ENCODE data around the gene TMEM170A. TPM values are rescaled to one million over a fixed set of nuclear protein-coding genes. Genes with fewer than 3 reads are reported as not detected.

TMEM170A gene
- total and polyA plus RNA-seq, 2 of the 13 experiments (the other 11 are each of a cell fraction or from before 2014, with no cell fraction given): 35.7 to 39.7 TPM

- ChIA-PET POLR2A (interaction anchor here (0.6 kb wide), 1 partner anchor 29 kb away, joined by 3 read pairs; no protein-coding TSS in a partner anchor), CTCF (ENCODE audit: low intra/inter-chr PET ratio, low total read pairs) (no interaction called here)
- Histone ChIP-seq H3K9ac (ENCODE audit: insufficient read depth, low read depth, low read length) (no peak overlapping the region), H3K9me3 (ENCODE audit: low read length) (no peaks in the 10 kb centered on the region), H3K4me2 (ENCODE audit: low read depth, low read length) (no peak overlapping the region), H3K4me3 (replicated peaks in 1 of 3; ENCODE audit: insufficient read depth in 1 of 3, low read depth in 2 of 3, low read length in 3 of 3) (no peak overlapping the region), H3K4me1 (ENCODE audit: insufficient read depth, low read length) (no peaks in the 10 kb centered on the region), H3K27me3 (ENCODE audit: control insufficient read depth in 1 of 2, insufficient read depth in 2 of 2, low read length in 2 of 2) (no peaks in the 10 kb centered on the region), H2AFZ (ENCODE audit: low read length) (no peak overlapping the region), H4K20me1 (ENCODE audit: insufficient read depth, low read length) (no peaks in the 10 kb centered on the region), H3K36me3 (replicated peaks in 1 of 2; ENCODE audit: control insufficient read depth in 1 of 2, insufficient read depth in 2 of 2, low read length in 2 of 2) (peaks cover 14 to 43% of the 10 kb centered on the region in 2 experiments), H3K79me2 (ENCODE audit: insufficient read depth, low read length) (no peaks in the 10 kb centered on the region), H3K27ac (ENCODE audit: extremely low read length, insufficient read depth, low read length) (no peak overlapping the region)
- intact Hi-C loops (cut with micrococcal nuclease; ENCODE audit: unreplicated experiment) (no loop called here), in situ Hi-C loops (cut with HindIII; ENCODE audit: extremely low pct_ligation_motif_present, low pct_unique_long_range_greater_than_20kb) (no loop called here)
- no TSS peak for BruUV-seq (replicated peaks)
- FAIRE-seq (no peak), DNase-seq (ENCODE audit: low spot score) (no peak), ATAC-seq (no peak)
- WGBS (ENCODE audit: low lambda C conversion rate): 100% methylated on average over 1 of the region's 1 CpG
- no peak for TF ChIP-seq TFAP4 (IDR thresholded peaks at IDR 0.05; ENCODE audit: borderline replicate concordance, low read depth)
Observed at GRCh38 chr16:75398333-75398732, 66.2 kb downstream of the TMEM170A start.

- 97% methylated on average over 5 of the region's 5 CpGs for WGBS (ENCODE audit: low lambda C conversion rate)
- Histone ChIP-seq H3K4me1 (ENCODE audit: insufficient read depth, low read length) (no peaks in the 10 kb centered on the region), H3K4me2 (ENCODE audit: low read depth, low read length) (no peak overlapping the region), H3K9me3 (ENCODE audit: low read length) (no peaks in the 10 kb centered on the region), H3K79me2 (ENCODE audit: insufficient read depth, low read length) (no peaks in the 10 kb centered on the region), H4K20me1 (ENCODE audit: insufficient read depth, low read length) (no peaks in the 10 kb centered on the region), H3K36me3 (replicated peaks in 1 of 2; ENCODE audit: control insufficient read depth in 1 of 2, insufficient read depth in 2 of 2, low read length in 2 of 2) (peaks cover 22 to 61% of the 10 kb centered on the region in 2 experiments), H3K9ac (ENCODE audit: insufficient read depth, low read depth, low read length) (no peak overlapping the region), H3K27me3 (ENCODE audit: control insufficient read depth in 1 of 2, insufficient read depth in 2 of 2, low read length in 2 of 2) (no peaks in the 10 kb centered on the region), H3K4me3 (replicated peaks in 1 of 3; ENCODE audit: insufficient read depth in 1 of 3, low read depth in 2 of 3, low read length in 3 of 3) (no peak overlapping the region), H2AFZ (ENCODE audit: low read length) (no peak overlapping the region), H3K27ac (ENCODE audit: extremely low read length, insufficient read depth, low read length) (no peak overlapping the region)
- in situ Hi-C loops (cut with HindIII; ENCODE audit: extremely low pct_ligation_motif_present, low pct_unique_long_range_greater_than_20kb) (no loop called here), intact Hi-C loops (cut with micrococcal nuclease; ENCODE audit: unreplicated experiment) (no loop called here)
- no peak for DNase-seq (ENCODE audit: low spot score)
- ChIA-PET POLR2A (interaction anchor here (1.2 kb wide), 1 partner anchor 26 kb away, joined by 3 read pairs; no protein-coding TSS in a partner anchor), CTCF (ENCODE audit: low intra/inter-chr PET ratio, low total read pairs) (no interaction called here)
- ATAC-seq: no peak
- no peak for FAIRE-seq
- BruUV-seq (replicated peaks): no TSS peak
- no peak for TF ChIP-seq AKAP8 (CRISPR knock-in tag; IDR thresholded peaks at IDR 0.05)
- TF ChIP-seq NPAS2 (CRISPR knock-in tag; IDR thresholded peaks at IDR 0.05; ENCODE audit: borderline replicate concordance): no peak
- TF ChIP-seq ZSCAN21 (CRISPR knock-in tag; IDR thresholded peaks at IDR 0.05; ENCODE audit: borderline replicate concordance): no peak
- TF ChIP-seq ZNF160 (CRISPR knock-in tag; IDR thresholded peaks at IDR 0.05): no peak
- no peak for TF ChIP-seq ZBTB3 (CRISPR knock-in tag; IDR thresholded peaks at IDR 0.05; ENCODE audit: borderline replicate concordance, low read depth)
- no peak for TF ChIP-seq SP5 (CRISPR knock-in tag; IDR thresholded peaks at IDR 0.05; ENCODE audit: borderline replicate concordance, low read depth)
- TF ChIP-seq HNRNPUL1 (IDR thresholded peaks at IDR 0.05; ENCODE audit: low read depth, low read length): no peak
- no peak for TF ChIP-seq RAD51 (IDR thresholded peaks at IDR 0.05; ENCODE audit: borderline replicate concordance)
- TF ChIP-seq PATZ1 (CRISPR knock-in tag; IDR thresholded peaks at IDR 0.05): no peak
- TF ChIP-seq ZFYVE20 (CRISPR knock-in tag; IDR thresholded peaks at IDR 0.05; ENCODE audit: borderline replicate concordance, low read depth): no peak
- no peak for TF ChIP-seq ZNF446 (CRISPR knock-in tag; IDR thresholded peaks at IDR 0.05)
- TF ChIP-seq GMEB1 (CRISPR knock-in tag; IDR thresholded peaks at IDR 0.05; ENCODE audit: borderline replicate concordance): no peak
- no peak for TF ChIP-seq ZNF143 (CRISPR knock-in tag; IDR thresholded peaks at IDR 0.05)
- TF ChIP-seq ZNF674 (CRISPR knock-in tag; IDR thresholded peaks at IDR 0.05; ENCODE audit: low read depth): no peak
Observed at GRCh38 chr16:75394941-75395340, 69.5 kb downstream of the TMEM170A start.
